Measurements from ENCODE around the gene DSCAML1. TPM values are rescaled to one million over a fixed set of nuclear protein-coding genes. Genes with fewer than 3 reads are reported as not detected.

Gene DSCAML1
- total RNA-seq, 1 experiment from 2014 or later = 0.15 TPM

- TF ChIP-seq CTCF (conservative IDR thresholded peaks at IDR 0.05) = no peak
- H3K9me3 Mint-ChIP-seq = no peaks in the 10 kb centered on the region; a peak in 1 of 5 replicates
- no peak overlapping the region for H2BK12ac ChIP-seq (ENCODE audit: insufficient read length, low read depth, low read length)
- no peak overlapping the region for H3K23ac ChIP-seq (ENCODE audit: insufficient read length, low read depth, low read length)
- no peak overlapping the region for H2BK120ac ChIP-seq (ENCODE audit: low read depth, low read length, poor library complexity, severe bottlenecking)
- no peaks in the 10 kb centered on the region; a peak in 1 of 7 replicates for H3K36me3 Mint-ChIP-seq (ENCODE audit: insufficient read depth in 1 of 3, low read depth in 3 of 3)
- no CpG with 5 or more reads among the region's 13 CpGs for WGBS (ENCODE audit: extremely low coverage, insufficient read length, low lambda C conversion rate)
- no peak overlapping the region for H2BK20ac ChIP-seq (ENCODE audit: low read depth, low read length, poor library complexity, severe bottlenecking)
- H3K56ac ChIP-seq (ENCODE audit: insufficient read length, low read depth, low read length) = no peak overlapping the region
- H3T11ph ChIP-seq (ENCODE audit: low read length) = no peak overlapping the region
- no peaks in the 10 kb centered on the region for H4K20me1 ChIP-seq (ENCODE audit: control insufficient read depth, insufficient read depth, insufficient read length)
- no peak overlapping the region for H2AFZ ChIP-seq (ENCODE audit: low read length)
- no peak overlapping the region for H3K27ac Mint-ChIP-seq
- H3K79me2 ChIP-seq (ENCODE audit: insufficient read depth, low read length) = no peaks in the 10 kb centered on the region
- H3K4me1 Mint-ChIP-seq = peaks cover 36 to 62% of the 10 kb centered on the region in 2 experiments
- H2BK5ac ChIP-seq (ENCODE audit: insufficient read length, low read length) = no peak overlapping the region
- no peak overlapping the region for H4K8ac ChIP-seq (replicated peaks; ENCODE audit: insufficient read length, low read depth, low read length)
- H3K4me2 ChIP-seq (ENCODE audit: insufficient read depth, insufficient read length, low read length) = no peak overlapping the region
- no peak overlapping the region for H4K91ac ChIP-seq (ENCODE audit: insufficient read length, low read depth, low read length)
- H2BK15ac ChIP-seq (ENCODE audit: low read depth, low read length) = no peak overlapping the region
- DNase-seq = no peak
- no peak overlapping the region for H3K14ac ChIP-seq (ENCODE audit: insufficient read depth, low read length)
- H3K9ac ChIP-seq (ENCODE audit: extremely low read depth, insufficient read length, low read length) = no peak overlapping the region
- H3K27ac ChIP-seq (ENCODE audit: insufficient read length, low read depth, low read length) = no peak overlapping the region
- H2AK5ac ChIP-seq (ENCODE audit: insufficient read length, low read length) = no peak overlapping the region
- H3K27me3 ChIP-seq (ENCODE audit: insufficient read depth, low read length) = no peaks in the 10 kb centered on the region
- no peaks in the 10 kb centered on the region for H3K9me3 ChIP-seq (ENCODE audit: control insufficient read depth, low read depth, low read length)
- H3K79me1 ChIP-seq (ENCODE audit: insufficient read depth, low read depth, low read length, poor library complexity, severe bottlenecking) = no peaks in the 10 kb centered on the region
- no peak overlapping the region for H4K5ac ChIP-seq (ENCODE audit: insufficient read length, low read depth, low read length)
- H3K27me3 Mint-ChIP-seq (ENCODE audit: low read depth) = peaks cover 7% of the 10 kb centered on the region
- H3K4me1 ChIP-seq (ENCODE audit: insufficient read depth, low read length) = no peaks in the 10 kb centered on the region; the same call in 1 of the 2 replicates
- no peaks in the 10 kb centered on the region for H3K23me2 ChIP-seq (ENCODE audit: insufficient read length, low read depth, low read length, poor library complexity, severe bottlenecking)
- no peak overlapping the region for H3K18ac ChIP-seq (ENCODE audit: insufficient read length, low read depth, low read length)
- H3K4ac ChIP-seq (ENCODE audit: low read depth, low read length) = no peak overlapping the region
- no peak overlapping the region for H3K4me3 Mint-ChIP-seq
These were observed 311.0 kb downstream of the DSCAML1 start for GRCh38 chr11:117486059-117486458.

Data from H9 (cell line).